WTC11 (cell line): Measurements from ENCODE around the gene HCAR2. TPM values are rescaled to one million over a fixed set of nuclear protein-coding genes. Genes with fewer than 3 reads are reported as not detected.

Experiments
- ATAC-seq: fragments of 200-7000 bp; cut with Tn5 transposase; 2 replicates; pipeline ENCODE4 v1.10.0; 2021; ENCODE audit warnings: mild to moderate bottlenecking, moderate library complexity
- CTCF ChIA-PET: fragments of 300-600 bp; sonication (Branson Sonifier 250); formaldehyde crosslinking; loops from one replicate; lab custom pipeline; 2021; ENCODE audit warnings: antibody characterized with exemption; lab: Charles Lee
- POLR2A ChIA-PET: fragments of 350-600 bp; sonication (Branson Sonifier 250); formaldehyde crosslinking; loops from one replicate; lab custom pipeline; 2021; ENCODE audit warnings: antibody characterized with exemption; lab: Charles Lee
- DNase-seq: peaks from one replicate; pipeline ENCODE4 v3.0.0; 2021; ENCODE audit warnings: low spot score
- H3K27ac Mint-ChIP-seq: 2 replicates; pipeline ENCODE4 v1.8.0; 2021; ENCODE audit warnings: mixed read lengths
- H3K27me3 Mint-ChIP-seq: 2 replicates; pipeline ENCODE4 v1.8.0; 2021; ENCODE audit warnings: low read depth, mild to moderate bottlenecking, moderate library complexity, mixed read lengths
- H3K36me3 Mint-ChIP-seq: 2 replicates; pipeline ENCODE4 v1.8.0; 2021; ENCODE audit warnings: mixed read lengths
- H3K4me1 Mint-ChIP-seq: 2 replicates; pipeline ENCODE4 v1.8.0; 2022; ENCODE audit warnings: mixed read lengths
- H3K4me3 Mint-ChIP-seq: 2 replicates; pipeline ENCODE4 v1.8.0; 2021; ENCODE audit warnings: mild to moderate bottlenecking, moderate library complexity, mixed read lengths
- H3K9me3 Mint-ChIP-seq: 2 replicates; pipeline ENCODE4 v1.8.0; 2021; ENCODE audit warnings: mixed read lengths
- CBFB ChIP-seq: sonication (generic); formaldehyde crosslinking; IDR thresholded peaks from 2 replicates; pipeline ENCODE4 v1.8.1; 2022; ENCODE audit warnings: mild to moderate bottlenecking, low read depth, missing genetic modification reagents
- ELF4 ChIP-seq: sonication (generic); formaldehyde crosslinking; IDR thresholded peaks from 2 replicates; pipeline ENCODE4 v1.8.1; 2022; ENCODE audit warnings: low read depth, mild to moderate bottlenecking, moderate library complexity, missing genetic modification reagents
- ETV6 ChIP-seq: sonication (generic); formaldehyde crosslinking; IDR thresholded peaks from 2 replicates; pipeline ENCODE4 v1.8.1; 2022; ENCODE audit warnings: mild to moderate bottlenecking, missing genetic modification reagents
- FOXK1 ChIP-seq: sonication (generic); formaldehyde crosslinking; IDR thresholded peaks from 2 replicates; pipeline ENCODE4 v1.8.0; 2022; ENCODE audit warnings: mild to moderate bottlenecking, moderate library complexity, missing genetic modification reagents
- FOXP1 ChIP-seq: sonication (generic); formaldehyde crosslinking; IDR thresholded peaks from 2 replicates; pipeline ENCODE4 v1.8.0; 2022; ENCODE audit warnings: missing genetic modification reagents, mild to moderate bottlenecking, moderate library complexity, borderline replicate concordance
- GTF2I ChIP-seq: fragments of 250-450 bp; sonication (Bioruptor Pico); conservative IDR thresholded peaks from 2 replicates; pipeline ENCODE4 v1.4.0; 2021; ENCODE audit warnings: mild to moderate bottlenecking
- HMGA2 ChIP-seq: fragments of 250-450 bp; sonication (Bioruptor Pico); IDR thresholded peaks from 2 replicates; pipeline ENCODE4 v1.4.0; 2021; ENCODE audit warnings: mild to moderate bottlenecking, moderate library complexity
- KAT7 ChIP-seq: sonication (generic); formaldehyde crosslinking; IDR thresholded peaks from 2 replicates; pipeline ENCODE4 v1.8.1; 2023; ENCODE audit warnings: missing genetic modification reagents, mild to moderate bottlenecking, borderline replicate concordance
- NFATC4 ChIP-seq: fragments of 250-450 bp; sonication (Bioruptor Pico); IDR thresholded peaks from 2 replicates; pipeline ENCODE4 v1.9.0; 2021; ENCODE audit warnings: mild to moderate bottlenecking
- NFYB ChIP-seq: sonication (generic); formaldehyde crosslinking; conservative IDR thresholded peaks from 2 replicates; pipeline ENCODE4 v1.8.0; 2022; ENCODE audit warnings: low read depth, missing genetic modification reagents
- OVOL2 ChIP-seq: fragments of 250-450 bp; sonication (Bioruptor Pico); IDR thresholded peaks from 2 replicates; pipeline ENCODE4 v1.9.0; 2021; ENCODE audit warnings: mild to moderate bottlenecking, borderline replicate concordance
- RORB ChIP-seq: fragments of 250-450 bp; sonication (Bioruptor Pico); IDR thresholded peaks from 2 replicates; pipeline ENCODE4 v1.9.0; 2021; ENCODE audit warnings: mild to moderate bottlenecking
- SOX15 ChIP-seq: fragments of 250-450 bp; sonication (Bioruptor Pico); IDR thresholded peaks from 2 replicates; pipeline ENCODE4 v1.9.0; 2021; ENCODE audit warnings: mild to moderate bottlenecking
- SP1 ChIP-seq: sonication (generic); formaldehyde crosslinking; conservative IDR thresholded peaks from 2 replicates; pipeline ENCODE4 v1.8.1; 2022; ENCODE audit warnings: missing genetic modification reagents
- TP53 ChIP-seq: sonication (generic); formaldehyde crosslinking; IDR thresholded peaks from 2 replicates; pipeline ENCODE4 v1.8.1; 2023; ENCODE audit warnings: mild to moderate bottlenecking, missing genetic modification reagents
- ZNF423 ChIP-seq: fragments of 250-450 bp; sonication (Bioruptor Pico); IDR thresholded peaks from 2 replicates; pipeline ENCODE4 v2.1.2; 2022; ENCODE audit warnings: mild to moderate bottlenecking, moderate library complexity
- total RNA-seq: library from RNA; stranded (reverse); gene quantifications from 3 replicates; pipeline ENCODE4 v1.2.3, GENCODE V29; 2021
- TF ChIP-seq, protein P1 (sequence below): fragments of 250-450 bp; sonication (Bioruptor Pico); IDR thresholded peaks from 2 replicates; pipeline ENCODE4 v2.1.2; 2022; ENCODE audit warnings: mild to moderate bottlenecking, moderate library complexity
- TF ChIP-seq, protein P2 (sequence below): sonication (generic); formaldehyde crosslinking; IDR thresholded peaks from 2 replicates; pipeline ENCODE4 v1.8.0; 2023; ENCODE audit warnings: missing genetic modification reagents, mild to moderate bottlenecking, borderline replicate concordance
- TF ChIP-seq, protein P3 (sequence below): sonication (generic); formaldehyde crosslinking; IDR thresholded peaks from 2 replicates; pipeline ENCODE4 v1.8.0; 2023; ENCODE audit warnings: missing genetic modification reagents
- TF ChIP-seq, protein P4 (sequence below): sonication (generic); formaldehyde crosslinking; IDR thresholded peaks from 2 replicates; pipeline ENCODE4 v1.8.1; 2022; ENCODE audit warnings: missing genetic modification reagents, borderline replicate concordance
- TF ChIP-seq, protein P5 (sequence below): sonication (generic); formaldehyde crosslinking; IDR thresholded peaks from 2 replicates; pipeline ENCODE4 v1.8.0; 2022; ENCODE audit warnings: mild to moderate bottlenecking, missing genetic modification reagents
- TF ChIP-seq, protein P6 (sequence below): sonication (generic); formaldehyde crosslinking; IDR thresholded peaks from 2 replicates; pipeline ENCODE4 v1.8.0; 2022; ENCODE audit warnings: mild to moderate bottlenecking, missing genetic modification reagents
- TF ChIP-seq, protein P7 (sequence below): sonication (generic); formaldehyde crosslinking; IDR thresholded peaks from 2 replicates; pipeline ENCODE4 v1.8.1; 2022; ENCODE audit warnings: mild to moderate bottlenecking, moderate library complexity, missing genetic modification reagents

HCAR2 gene
- total RNA-seq, 1 experiment from 2014 or later: not detected

DNA sequence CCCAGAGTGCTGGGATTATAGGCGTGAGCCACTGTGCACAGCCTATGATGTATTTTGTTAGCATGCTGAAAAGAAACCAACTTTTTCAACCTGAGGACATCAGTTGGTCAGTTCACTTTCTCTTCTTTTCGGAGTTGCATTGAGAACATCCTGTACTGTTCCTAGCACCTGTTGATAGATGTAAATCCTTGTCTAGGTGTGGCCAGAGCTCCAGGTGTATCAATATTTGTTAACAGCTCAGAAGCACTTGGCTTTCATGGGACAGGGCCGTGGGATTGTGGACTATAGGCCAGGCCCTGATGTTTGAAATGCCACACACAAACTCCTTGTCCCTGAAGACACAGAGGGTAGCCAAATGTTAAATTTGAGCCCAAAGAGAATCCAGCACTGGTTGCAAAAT lies 14.9 kb downstream of the HCAR2 start (continued):
- TF ChIP-seq, protein P1, sequence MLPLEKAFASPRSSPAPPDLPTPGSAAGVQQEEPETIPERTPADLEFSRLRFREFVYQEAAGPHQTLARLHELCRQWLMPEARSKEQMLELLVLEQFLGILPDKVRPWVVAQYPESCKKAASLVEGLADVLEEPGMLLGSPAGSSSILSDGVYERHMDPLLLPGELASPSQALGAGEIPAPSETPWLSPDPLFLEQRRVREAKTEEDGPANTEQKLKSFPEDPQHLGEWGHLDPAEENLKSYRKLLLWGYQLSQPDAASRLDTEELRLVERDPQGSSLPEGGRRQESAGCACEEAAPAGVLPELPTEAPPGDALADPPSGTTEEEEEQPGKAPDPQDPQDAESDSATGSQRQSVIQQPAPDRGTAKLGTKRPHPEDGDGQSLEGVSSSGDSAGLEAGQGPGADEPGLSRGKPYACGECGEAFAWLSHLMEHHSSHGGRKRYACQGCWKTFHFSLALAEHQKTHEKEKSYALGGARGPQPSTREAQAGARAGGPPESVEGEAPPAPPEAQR: no peak
- TF ChIP-seq FOXP1 (CRISPR knock-in tag) (no peak), NFYB (CRISPR knock-in tag) (no peak), ETV6 (no peak), SOX15 (CRISPR knock-in tag) (no peak), SP1 (no peak), KAT7 (CRISPR knock-in tag) (no peak)
- TF ChIP-seq, protein P2, sequence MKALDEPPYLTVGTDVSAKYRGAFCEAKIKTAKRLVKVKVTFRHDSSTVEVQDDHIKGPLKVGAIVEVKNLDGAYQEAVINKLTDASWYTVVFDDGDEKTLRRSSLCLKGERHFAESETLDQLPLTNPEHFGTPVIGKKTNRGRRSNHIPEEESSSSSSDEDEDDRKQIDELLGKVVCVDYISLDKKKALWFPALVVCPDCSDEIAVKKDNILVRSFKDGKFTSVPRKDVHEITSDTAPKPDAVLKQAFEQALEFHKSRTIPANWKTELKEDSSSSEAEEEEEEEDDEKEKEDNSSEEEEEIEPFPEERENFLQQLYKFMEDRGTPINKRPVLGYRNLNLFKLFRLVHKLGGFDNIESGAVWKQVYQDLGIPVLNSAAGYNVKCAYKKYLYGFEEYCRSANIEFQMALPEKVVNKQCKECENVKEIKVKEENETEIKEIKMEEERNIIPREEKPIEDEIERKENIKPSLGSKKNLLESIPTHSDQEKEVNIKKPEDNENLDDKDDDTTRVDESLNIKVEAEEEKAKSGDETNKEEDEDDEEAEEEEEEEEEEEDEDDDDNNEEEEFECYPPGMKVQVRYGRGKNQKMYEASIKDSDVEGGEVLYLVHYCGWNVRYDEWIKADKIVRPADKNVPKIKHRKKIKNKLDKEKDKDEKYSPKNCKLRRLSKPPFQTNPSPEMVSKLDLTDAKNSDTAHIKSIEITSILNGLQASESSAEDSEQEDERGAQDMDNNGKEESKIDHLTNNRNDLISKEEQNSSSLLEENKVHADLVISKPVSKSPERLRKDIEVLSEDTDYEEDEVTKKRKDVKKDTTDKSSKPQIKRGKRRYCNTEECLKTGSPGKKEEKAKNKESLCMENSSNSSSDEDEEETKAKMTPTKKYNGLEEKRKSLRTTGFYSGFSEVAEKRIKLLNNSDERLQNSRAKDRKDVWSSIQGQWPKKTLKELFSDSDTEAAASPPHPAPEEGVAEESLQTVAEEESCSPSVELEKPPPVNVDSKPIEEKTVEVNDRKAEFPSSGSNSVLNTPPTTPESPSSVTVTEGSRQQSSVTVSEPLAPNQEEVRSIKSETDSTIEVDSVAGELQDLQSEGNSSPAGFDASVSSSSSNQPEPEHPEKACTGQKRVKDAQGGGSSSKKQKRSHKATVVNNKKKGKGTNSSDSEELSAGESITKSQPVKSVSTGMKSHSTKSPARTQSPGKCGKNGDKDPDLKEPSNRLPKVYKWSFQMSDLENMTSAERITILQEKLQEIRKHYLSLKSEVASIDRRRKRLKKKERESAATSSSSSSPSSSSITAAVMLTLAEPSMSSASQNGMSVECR: no peak

DNA sequence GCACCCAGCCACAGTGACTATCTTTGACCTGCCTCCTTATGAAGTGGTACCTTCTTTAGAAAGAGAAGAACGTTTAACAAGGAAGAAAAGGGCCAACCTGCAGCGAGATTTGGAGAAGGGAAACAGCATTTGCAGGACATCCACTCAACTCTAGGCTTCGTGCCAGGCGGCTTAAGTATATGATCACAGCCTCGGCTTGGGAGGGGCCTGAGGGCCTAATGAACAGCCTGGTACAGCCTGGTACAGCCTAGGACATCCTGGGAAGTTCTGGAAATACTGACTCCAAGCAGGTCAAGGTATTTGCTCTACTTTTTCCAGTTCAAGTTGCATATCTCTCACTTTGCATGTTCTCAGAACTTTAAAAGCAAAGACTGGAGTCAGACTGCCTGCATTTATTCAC lies 16.1 kb downstream of the HCAR2 start:
- CTCF ChIA-PET: no interaction called here
- DNase-seq (no peak), ATAC-seq (no peak)
- Mint-ChIP-seq H3K4me1 (peaks cover 2% of the 10 kb centered on the region), H3K4me3 (no peak overlapping the region), H3K27ac (no peak overlapping the region), H3K36me3 (no peaks in the 10 kb centered on the region), H3K9me3 (no peaks in the 10 kb centered on the region), H3K27me3 (peaks cover 38% of the 10 kb centered on the region)
- POLR2A ChIA-PET: no interaction called here
- no peak for TF ChIP-seq TP53 (CRISPR knock-in tag)
- TF ChIP-seq RORB (CRISPR knock-in tag): no peak
- TF ChIP-seq, protein P2: no peak
- TF ChIP-seq, protein P3, sequence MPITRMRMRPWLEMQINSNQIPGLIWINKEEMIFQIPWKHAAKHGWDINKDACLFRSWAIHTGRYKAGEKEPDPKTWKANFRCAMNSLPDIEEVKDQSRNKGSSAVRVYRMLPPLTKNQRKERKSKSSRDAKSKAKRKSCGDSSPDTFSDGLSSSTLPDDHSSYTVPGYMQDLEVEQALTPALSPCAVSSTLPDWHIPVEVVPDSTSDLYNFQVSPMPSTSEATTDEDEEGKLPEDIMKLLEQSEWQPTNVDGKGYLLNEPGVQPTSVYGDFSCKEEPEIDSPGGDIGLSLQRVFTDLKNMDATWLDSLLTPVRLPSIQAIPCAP (CRISPR knock-in tag): no peak
- no peak for TF ChIP-seq ZNF423 (CRISPR knock-in tag)
- no peak for TF ChIP-seq GTF2I (CRISPR knock-in tag)
- no peak for TF ChIP-seq OVOL2
- TF ChIP-seq CBFB (CRISPR knock-in tag): no peak
- TF ChIP-seq, protein P4, sequence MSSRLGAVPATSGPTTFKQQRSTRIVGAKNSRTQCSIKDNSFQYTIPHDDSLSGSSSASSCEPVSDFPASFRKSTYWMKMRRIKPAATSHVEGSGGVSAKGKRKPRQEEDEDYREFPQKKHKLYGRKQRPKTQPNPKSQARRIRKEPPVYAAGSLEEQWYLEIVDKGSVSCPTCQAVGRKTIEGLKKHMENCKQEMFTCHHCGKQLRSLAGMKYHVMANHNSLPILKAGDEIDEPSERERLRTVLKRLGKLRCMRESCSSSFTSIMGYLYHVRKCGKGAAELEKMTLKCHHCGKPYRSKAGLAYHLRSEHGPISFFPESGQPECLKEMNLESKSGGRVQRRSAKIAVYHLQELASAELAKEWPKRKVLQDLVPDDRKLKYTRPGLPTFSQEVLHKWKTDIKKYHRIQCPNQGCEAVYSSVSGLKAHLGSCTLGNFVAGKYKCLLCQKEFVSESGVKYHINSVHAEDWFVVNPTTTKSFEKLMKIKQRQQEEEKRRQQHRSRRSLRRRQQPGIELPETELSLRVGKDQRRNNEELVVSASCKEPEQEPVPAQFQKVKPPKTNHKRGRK (CRISPR knock-in tag): no peak
- TF ChIP-seq, protein P5, sequence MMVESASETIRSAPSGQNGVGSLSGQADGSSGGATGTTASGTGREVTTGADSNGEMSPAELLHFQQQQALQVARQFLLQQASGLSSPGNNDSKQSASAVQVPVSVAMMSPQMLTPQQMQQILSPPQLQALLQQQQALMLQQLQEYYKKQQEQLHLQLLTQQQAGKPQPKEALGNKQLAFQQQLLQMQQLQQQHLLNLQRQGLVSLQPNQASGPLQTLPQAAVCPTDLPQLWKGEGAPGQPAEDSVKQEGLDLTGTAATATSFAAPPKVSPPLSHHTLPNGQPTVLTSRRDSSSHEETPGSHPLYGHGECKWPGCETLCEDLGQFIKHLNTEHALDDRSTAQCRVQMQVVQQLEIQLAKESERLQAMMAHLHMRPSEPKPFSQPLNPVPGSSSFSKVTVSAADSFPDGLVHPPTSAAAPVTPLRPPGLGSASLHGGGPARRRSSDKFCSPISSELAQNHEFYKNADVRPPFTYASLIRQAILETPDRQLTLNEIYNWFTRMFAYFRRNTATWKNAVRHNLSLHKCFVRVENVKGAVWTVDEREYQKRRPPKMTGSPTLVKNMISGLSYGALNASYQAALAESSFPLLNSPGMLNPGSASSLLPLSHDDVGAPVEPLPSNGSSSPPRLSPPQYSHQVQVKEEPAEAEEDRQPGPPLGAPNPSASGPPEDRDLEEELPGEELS: no peak
- no peak for TF ChIP-seq ELF4 (CRISPR knock-in tag)
- TF ChIP-seq, protein P6, sequence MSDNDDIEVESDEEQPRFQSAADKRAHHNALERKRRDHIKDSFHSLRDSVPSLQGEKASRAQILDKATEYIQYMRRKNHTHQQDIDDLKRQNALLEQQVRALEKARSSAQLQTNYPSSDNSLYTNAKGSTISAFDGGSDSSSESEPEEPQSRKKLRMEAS (CRISPR knock-in tag): no peak
- no peak for TF ChIP-seq HMGA2
- TF ChIP-seq, protein P7, sequence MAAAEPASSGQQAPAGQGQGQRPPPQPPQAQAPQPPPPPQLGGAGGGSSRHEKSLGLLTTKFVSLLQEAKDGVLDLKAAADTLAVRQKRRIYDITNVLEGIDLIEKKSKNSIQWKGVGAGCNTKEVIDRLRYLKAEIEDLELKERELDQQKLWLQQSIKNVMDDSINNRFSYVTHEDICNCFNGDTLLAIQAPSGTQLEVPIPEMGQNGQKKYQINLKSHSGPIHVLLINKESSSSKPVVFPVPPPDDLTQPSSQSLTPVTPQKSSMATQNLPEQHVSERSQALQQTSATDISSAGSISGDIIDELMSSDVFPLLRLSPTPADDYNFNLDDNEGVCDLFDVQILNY (CRISPR knock-in tag): no peak
- no peak for TF ChIP-seq NFATC4 (CRISPR knock-in tag)
- TF ChIP-seq FOXK1: no peak
